Measurements from ENCODE around the gene CARD11. TPM values are rescaled to one million over a fixed set of nuclear protein-coding genes. Genes with fewer than 3 reads are reported as not detected.

Gene CARD11
- total RNA-seq, 2 experiments from 2014 or later = 118 to 122 TPM

DNA sequence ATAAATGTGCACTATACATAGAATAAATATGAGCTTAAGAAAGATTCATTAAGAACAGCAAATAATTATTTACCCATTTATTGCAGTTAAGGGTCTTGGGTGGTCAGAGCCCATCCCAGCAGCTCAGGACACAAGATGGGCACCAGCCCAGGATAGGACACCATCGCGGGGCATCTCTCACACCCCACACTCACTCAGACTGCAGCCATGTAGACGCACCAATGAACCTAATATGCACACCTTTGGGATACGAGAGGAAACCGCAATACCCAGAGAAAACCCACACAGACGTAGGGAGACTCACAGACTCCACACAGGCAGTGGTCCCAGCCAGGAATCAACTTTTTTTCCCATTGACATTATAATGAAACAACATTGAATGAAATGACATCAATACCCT is 36.0 kb downstream of the CARD11 start:
- TF ChIP-seq, protein P1, sequence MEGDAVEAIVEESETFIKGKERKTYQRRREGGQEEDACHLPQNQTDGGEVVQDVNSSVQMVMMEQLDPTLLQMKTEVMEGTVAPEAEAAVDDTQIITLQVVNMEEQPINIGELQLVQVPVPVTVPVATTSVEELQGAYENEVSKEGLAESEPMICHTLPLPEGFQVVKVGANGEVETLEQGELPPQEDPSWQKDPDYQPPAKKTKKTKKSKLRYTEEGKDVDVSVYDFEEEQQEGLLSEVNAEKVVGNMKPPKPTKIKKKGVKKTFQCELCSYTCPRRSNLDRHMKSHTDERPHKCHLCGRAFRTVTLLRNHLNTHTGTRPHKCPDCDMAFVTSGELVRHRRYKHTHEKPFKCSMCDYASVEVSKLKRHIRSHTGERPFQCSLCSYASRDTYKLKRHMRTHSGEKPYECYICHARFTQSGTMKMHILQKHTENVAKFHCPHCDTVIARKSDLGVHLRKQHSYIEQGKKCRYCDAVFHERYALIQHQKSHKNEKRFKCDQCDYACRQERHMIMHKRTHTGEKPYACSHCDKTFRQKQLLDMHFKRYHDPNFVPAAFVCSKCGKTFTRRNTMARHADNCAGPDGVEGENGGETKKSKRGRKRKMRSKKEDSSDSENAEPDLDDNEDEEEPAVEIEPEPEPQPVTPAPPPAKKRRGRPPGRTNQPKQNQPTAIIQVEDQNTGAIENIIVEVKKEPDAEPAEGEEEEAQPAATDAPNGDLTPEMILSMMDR (IDR thresholded peaks at IDR 0.05) = no peak
- Histone ChIP-seq H3K36me3 (ENCODE audit: insufficient read depth, low read length) (peaks cover 41% of the 10 kb centered on the region), H3K9me3 (ENCODE audit: control insufficient read depth in 1 of 2, insufficient read depth in 1 of 2, low read length in 2 of 2) (no peaks in the 10 kb centered on the region), H3K4me1 (ENCODE audit: insufficient read depth, low read length) (peaks cover 43% of the 10 kb centered on the region), H3K27ac (ENCODE audit: low read depth in 1 of 2, low read length in 2 of 2) (no peak overlapping the region), H3K27me3 (ENCODE audit: control insufficient read depth in 1 of 2, insufficient read depth in 2 of 2, low read length in 2 of 2) (no peaks in the 10 kb centered on the region), H3K4me3 (ENCODE audit: low read length) (no peak overlapping the region)
- DNase-seq = no peak
- no peak for ATAC-seq (ENCODE audit: poor library complexity)
- H3K36me3 Mint-ChIP-seq (ENCODE audit: low read depth) = peaks cover 63% of the 10 kb centered on the region
- intact Hi-C loops (cut with DNase I, micrococcal nuclease) = no loop called here
- peaks cover 75% of the 10 kb centered on the region for H3K4me1 Mint-ChIP-seq (ENCODE audit: low read depth)
- no peak overlapping the region for H3K4me3 Mint-ChIP-seq
- no peaks in the 10 kb centered on the region for H3K27me3 Mint-ChIP-seq
- H3K27ac Mint-ChIP-seq = peak overlapping the region; percentile 31
- H3K9me3 Mint-ChIP-seq = no peaks in the 10 kb centered on the region
- ChIA-PET POLR2A (no interaction called here), CTCF (no interaction called here)

DNA sequence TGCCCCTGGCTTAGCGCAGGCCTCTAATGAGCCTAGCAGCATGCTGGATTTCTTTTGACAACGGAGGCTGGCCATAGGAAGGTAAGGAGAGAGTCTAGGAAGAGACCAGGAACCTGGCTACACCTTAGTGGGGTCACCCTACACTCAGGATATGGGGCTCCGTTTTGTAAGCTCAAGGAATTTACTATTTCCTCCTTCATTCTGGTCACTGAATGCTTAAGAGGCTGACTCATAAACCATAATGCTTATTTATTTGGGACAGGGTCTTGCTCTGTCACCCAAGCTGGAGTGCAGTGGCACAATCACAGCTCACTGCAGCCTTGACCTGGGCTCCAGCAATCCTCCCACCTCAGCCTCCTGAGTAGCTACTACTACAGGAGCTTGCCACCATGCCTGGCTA is 38.4 kb downstream of the CARD11 start:
- peaks cover 67% of the 10 kb centered on the region for H3K4me1 Mint-ChIP-seq (ENCODE audit: low read depth)
- DNase-seq (no peak), ATAC-seq (ENCODE audit: poor library complexity) (no peak)
- no peak overlapping the region for H3K4me3 ChIP-seq (ENCODE audit: low read length)
- POLR2A ChIA-PET = no interaction called here
- H3K27ac ChIP-seq (ENCODE audit: low read depth in 1 of 2, low read length in 2 of 2) = no peak overlapping the region
- intact Hi-C loops (cut with DNase I, micrococcal nuclease) = no loop called here
- no peaks in the 10 kb centered on the region for H3K9me3 ChIP-seq (ENCODE audit: control insufficient read depth in 1 of 2, insufficient read depth in 1 of 2, low read length in 2 of 2)
- H3K27me3 Mint-ChIP-seq = no peaks in the 10 kb centered on the region
- H3K36me3 Mint-ChIP-seq (ENCODE audit: low read depth) = peaks cover 72% of the 10 kb centered on the region
- CTCF ChIA-PET = interaction anchor here (1.2 to 1.3 kb wide), 2 partner anchors 14 to 149 kb away, joined by 3 read pairs; no protein-coding TSS in a partner anchor
- H3K4me3 Mint-ChIP-seq = no peak overlapping the region
- TF ChIP-seq, protein P1 (IDR thresholded peaks at IDR 0.05) = no peak
- H3K9me3 Mint-ChIP-seq = no peaks in the 10 kb centered on the region
- peaks cover 30% of the 10 kb centered on the region for H3K4me1 ChIP-seq (ENCODE audit: insufficient read depth, low read length)
- H3K27ac Mint-ChIP-seq = no peak overlapping the region
- no peaks in the 10 kb centered on the region for H3K27me3 ChIP-seq (ENCODE audit: control insufficient read depth in 1 of 2, insufficient read depth in 2 of 2, low read length in 2 of 2)
- peaks cover 56% of the 10 kb centered on the region for H3K36me3 ChIP-seq (ENCODE audit: insufficient read depth, low read length)

DNA sequence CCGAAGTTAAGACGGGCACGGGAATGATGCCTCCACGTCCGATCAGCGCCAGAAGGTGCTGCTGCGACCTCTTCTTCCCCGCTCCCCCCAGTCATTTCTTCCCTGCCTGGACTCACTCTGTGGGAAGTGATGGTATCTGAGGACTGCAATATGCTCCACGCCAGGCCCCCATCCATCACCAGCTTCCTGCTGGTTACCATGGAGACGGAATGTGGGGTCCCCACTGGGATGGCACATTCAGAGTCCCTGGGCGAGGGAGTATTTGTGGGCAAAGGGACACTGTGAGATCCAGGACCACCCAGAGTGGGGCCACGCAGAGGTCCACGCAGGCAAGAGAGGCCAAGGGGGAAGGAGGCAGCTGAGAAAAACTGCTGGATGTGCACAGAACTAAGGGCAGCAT is 39.7 kb downstream of the CARD11 start:
- ChIA-PET POLR2A (no interaction called here), CTCF (no interaction called here)
- ATAC-seq (ENCODE audit: poor library complexity) (no peak), DNase-seq (no peak)
- intact Hi-C loops (cut with DNase I, micrococcal nuclease) = no loop called here
- Mint-ChIP-seq H3K9me3 (no peaks in the 10 kb centered on the region), H3K27me3 (no peaks in the 10 kb centered on the region), H3K27ac (peak overlapping the region; percentile 63), H3K4me3 (no peak overlapping the region), H3K36me3 (ENCODE audit: low read depth) (peaks cover 80% of the 10 kb centered on the region), H3K4me1 (ENCODE audit: low read depth) (peaks cover 67% of the 10 kb centered on the region)
- no peaks in the 10 kb centered on the region for H3K9me3 ChIP-seq (ENCODE audit: control insufficient read depth in 1 of 2, insufficient read depth in 1 of 2, low read length in 2 of 2)
- peaks cover 23% of the 10 kb centered on the region for H3K4me1 ChIP-seq (ENCODE audit: insufficient read depth, low read length)
- no peaks in the 10 kb centered on the region for H3K27me3 ChIP-seq (ENCODE audit: control insufficient read depth in 1 of 2, insufficient read depth in 2 of 2, low read length in 2 of 2)
- H3K4me3 ChIP-seq (ENCODE audit: low read length) = no peak overlapping the region
- no peak overlapping the region for H3K27ac ChIP-seq (ENCODE audit: low read depth in 1 of 2, low read length in 2 of 2)
- TF ChIP-seq, protein P1 (IDR thresholded peaks at IDR 0.05) = no peak
- H3K36me3 ChIP-seq (ENCODE audit: insufficient read depth, low read length) = peaks cover 56% of the 10 kb centered on the region

All from CD4-positive, alpha-beta T cell (primary cell).